ENCODE data around the gene TCEANC2.
A peak's percentile ranks its signal among the peaks of the same experiment; 100 is the strongest.
"Not testable (repeated sequence)": the region's sequence is repeated elsewhere in the genome, so short reads cannot be mapped to it uniquely, and the experiment has no call there.

The TCEANC2 gene

DNA sequence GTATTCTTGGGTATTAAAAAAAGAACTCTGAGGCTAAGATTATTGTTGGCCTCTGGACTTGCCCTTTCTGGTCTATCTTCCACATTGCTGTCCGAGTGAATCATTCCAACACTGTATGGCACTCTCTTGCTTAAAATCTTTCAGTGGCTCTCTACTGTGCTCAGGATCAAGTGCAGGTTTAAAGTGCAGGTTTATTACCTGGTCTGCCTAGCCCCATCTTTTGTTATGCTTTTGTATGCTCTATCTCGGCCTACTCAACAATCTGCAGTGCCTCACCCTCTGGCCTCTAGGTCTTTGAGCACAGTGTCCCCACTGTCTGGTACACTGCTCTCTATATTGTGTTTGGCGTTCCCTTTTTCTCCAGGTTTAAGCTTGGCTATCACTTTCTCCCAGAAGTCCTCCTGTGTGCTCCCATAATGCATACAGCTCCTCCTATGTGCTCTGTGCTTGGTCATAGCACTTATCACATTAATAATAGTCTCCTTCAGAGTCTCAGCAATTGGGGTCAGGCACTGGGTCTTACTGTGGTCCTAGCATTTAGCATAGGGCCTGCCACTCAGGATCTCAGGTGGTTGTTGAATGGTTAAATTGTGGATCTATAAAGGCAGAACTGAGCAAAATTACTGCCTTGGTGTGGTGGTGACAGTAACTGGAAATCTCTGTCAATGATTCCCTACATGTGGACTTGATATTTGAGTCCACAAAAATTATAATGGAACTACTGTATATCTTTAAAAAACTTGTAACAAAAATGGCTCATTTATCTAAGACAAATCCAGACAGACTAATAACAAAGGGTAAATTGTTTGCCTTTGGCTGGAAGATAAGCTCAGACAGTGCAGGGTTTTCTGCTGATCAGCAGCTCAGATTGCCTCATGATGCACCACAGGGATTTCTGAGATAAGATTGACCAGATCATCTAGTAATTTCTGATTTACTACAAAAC is 24.8 kb upstream of the TCEANC2 start:
- DNase-seq: no peak

DNA sequence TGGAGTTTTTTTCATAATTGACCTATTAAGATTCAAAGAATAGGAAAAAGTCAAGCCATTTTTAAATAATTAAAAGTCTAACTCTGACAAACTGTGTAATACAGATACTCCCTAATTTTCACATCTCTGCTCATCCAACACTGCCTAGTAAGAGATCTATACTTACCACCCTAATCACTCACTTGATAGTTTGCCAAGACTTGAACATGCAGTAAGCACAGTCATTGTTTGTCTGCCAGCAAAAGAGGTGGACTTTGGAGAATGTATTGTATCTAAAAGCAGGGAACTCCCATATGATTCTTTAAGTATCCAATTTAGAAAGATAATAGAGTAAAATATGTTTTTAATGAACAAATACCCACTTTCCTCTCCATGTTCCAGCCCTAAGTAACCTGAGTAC is 15.9 kb upstream of the TCEANC2 start:
- no peak for DNase-seq

GRCh38 chr1:54041806-54042205 is 11.6 kb upstream of the TCEANC2 start:
- DNase-seq: no peak

GRCh38 chr1:54045496-54045895 is 7.9 kb upstream of the TCEANC2 start:
- DNase-seq: no peak

DNA sequence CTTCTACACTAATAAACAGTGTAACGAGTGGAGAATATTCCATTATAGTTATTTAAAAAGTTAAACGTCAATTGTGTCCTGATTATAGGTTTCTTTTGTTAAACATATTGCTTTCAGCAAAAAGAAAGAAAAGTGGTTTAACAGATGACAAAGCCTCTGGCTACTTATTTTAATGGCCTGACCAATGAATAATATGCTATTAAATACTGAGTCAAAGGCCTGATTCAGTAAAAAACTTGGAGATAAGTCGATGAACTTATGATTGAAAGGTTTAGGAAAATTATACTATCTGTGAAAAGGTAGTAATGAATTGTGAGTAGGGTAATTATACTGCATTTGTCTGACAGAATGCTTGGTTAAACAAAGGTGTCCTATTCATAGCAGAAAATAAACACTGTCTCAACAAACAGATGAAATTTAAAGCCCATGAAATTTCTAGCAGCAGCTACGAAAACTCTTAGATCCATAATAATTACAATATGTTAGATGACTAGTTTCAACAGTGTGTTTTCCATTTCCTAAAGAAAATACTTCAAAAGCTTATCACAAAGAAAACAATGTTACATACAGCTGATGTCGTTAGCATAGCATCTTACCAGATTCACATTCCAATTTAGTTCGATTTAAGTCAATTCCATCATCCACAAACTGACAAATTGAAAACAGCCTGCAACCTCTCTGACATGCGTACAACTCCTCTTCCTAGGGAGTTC is 6.6 kb upstream of the TCEANC2 start:
- peak; percentile 8 for DNase-seq

DNA sequence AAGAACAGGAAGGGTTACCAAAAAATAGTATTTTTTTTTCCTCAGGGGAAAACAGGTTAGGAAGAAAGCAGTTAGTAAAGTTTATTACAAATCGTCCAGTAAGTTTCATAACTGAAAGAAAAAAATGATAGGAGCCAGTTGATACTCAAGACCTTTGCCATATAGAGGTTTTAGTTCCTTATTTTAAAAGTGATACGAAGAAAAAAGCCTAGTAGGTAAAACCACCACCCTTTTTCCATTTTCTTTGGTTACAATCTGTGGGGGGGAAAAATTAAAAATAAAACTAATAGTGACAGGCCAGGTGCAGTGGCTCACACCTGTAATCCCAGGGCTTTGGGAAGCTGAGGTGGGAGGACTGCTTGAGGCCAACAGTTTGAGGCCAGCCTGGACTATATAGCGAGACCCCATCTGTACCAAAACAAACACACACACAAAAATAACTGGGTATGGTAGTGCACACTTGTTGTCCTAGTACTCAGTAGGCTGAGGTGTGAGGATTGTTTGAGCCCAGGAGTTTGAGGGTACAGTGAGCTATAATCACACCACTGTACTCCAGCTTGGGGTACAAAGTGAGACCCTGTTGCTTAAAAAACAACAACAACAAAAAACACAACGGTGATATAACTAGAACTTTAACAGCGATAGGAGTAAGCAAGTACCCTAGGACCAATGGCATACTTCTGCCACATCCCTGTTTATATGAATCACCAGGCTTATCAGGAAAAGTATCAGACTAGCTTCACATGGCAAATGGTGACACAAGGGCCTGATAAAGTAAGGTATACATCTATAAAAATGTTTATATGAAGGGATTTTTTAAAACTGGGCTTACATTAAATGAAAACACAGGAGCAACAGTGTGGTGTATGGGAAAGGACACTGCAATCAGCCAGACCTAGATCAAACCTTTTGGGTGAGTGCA is 5.8 kb upstream of the TCEANC2 start:
- DNase-seq: no peak

DNA sequence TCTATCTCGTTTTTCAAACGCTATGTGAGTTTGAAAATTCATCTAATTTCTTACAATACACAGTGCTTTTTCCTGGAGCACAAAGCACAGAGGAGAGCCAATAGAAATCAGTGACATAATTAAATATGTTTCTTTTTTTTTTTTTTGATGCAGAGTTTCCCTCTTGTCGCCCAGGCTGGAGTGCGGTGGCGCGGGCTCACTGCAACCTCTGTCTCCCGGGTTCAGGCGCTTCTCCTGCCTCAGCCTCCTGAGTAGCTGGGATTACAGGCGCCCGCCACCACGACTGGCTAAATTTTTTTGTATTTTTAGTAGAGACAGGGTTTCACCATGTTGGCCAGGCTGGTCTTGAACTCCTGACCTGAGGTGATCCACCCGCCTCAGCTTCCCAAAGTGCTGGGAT is 3.0 kb upstream of the TCEANC2 start:
- not testable (repeated sequence) for DNase-seq

DNA sequence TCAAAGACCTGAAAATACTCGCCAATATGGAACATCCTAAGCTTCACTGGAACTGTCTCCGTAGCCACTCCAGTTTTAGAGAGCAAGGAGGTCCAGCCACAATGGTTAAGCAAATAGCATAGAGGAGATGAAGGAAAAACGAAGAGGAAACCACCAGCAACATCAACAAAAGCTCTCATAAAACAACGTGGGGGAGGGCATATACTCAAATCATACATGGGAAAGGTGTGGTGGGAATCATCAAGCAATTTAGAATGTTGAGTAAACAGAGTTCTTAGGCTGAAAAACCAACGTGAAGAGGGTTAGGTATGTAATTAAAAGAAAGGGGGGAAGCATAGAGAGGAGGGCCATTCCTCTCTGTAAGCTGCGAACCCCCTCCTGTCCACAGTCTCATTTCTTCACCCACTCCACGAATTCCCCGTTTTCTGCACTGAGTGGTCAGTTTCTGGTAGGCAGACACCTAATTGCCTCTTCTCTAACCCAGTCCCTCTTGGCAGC is 1.4 kb upstream of the TCEANC2 start:
- no peak for DNase-seq

- DNase-seq: peak; percentile 79
These were observed 926 bp upstream of the TCEANC2 start for GRCh38 chr1:54052431-54052933.

GRCh38 chr1:54053745-54054437 is 483 bp downstream of the TCEANC2 start:
- no peak for DNase-seq

DNA sequence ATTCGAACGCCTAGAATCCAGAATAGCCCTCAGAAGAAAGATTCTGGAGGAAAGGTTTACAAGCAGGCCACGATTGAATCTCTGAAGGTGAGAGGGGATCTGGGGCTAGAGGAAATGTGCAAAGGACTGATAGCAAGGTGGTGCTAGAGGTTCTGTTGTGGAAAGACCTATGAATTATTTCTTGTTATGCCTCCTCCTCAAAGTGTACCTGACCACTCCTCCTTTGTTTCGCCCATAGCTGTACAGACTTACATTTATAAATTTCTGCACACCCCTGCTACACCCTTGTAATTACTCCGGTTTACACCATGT is 986 bp downstream of the TCEANC2 start:
- DNase-seq: no peak

GRCh38 chr1:54064299-54064698 is 10.9 kb downstream of the TCEANC2 start:
- peak; percentile 15 for DNase-seq

DNA sequence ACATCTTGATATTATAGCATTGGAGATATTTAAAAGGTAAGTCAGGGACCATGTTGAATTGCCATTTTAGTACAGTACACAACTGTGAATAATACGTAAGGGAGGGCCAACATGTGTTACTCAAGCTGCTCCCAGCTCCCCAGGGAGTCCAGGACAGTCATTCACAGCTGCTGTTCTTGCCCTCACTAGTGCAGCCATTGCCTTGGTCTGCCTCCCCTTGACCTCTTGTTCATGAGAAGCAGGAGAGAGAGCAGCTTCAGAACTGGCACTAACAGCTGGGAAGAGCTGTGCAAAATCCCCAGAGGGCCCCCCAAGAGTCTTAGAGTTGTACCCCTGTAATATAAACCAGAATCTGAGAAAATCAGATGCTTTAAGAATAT is 16.4 kb downstream of the TCEANC2 start:
- peak; percentile 81 for DNase-seq

DNA sequence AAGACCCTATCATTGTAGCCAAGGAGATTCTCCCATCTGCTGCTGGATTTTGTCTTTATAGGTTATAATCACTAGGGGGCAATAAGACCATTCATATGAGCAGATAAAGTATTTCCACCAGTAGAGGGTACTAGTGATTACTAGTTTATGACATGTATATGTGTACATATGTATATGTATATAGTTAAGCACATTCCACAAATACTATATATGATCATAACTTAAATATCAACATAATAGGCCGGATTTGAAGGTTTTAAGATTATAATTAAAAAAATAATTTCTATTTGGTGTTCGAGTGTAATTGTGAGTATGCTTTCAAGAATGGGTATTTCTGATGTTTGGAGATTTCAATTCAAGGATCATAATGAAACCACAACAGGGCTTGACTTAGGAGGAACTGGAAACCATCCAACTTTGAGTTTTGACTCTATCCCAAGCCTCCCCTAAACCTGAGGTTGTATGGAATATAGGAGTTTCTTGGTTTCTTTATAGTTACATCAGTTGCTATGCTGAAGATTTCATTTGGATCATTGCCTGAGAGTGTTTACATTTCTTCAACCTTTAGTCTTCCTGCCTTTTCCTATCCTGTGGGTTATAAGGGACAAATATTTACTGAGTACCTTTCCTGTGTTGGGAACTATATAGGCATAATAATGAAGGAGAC is 16.9 kb downstream of the TCEANC2 start:
- DNase-seq: peak; percentile 81

GRCh38 chr1:54077359-54077758 is 24.0 kb downstream of the TCEANC2 start:
- no peak for DNase-seq

DNA sequence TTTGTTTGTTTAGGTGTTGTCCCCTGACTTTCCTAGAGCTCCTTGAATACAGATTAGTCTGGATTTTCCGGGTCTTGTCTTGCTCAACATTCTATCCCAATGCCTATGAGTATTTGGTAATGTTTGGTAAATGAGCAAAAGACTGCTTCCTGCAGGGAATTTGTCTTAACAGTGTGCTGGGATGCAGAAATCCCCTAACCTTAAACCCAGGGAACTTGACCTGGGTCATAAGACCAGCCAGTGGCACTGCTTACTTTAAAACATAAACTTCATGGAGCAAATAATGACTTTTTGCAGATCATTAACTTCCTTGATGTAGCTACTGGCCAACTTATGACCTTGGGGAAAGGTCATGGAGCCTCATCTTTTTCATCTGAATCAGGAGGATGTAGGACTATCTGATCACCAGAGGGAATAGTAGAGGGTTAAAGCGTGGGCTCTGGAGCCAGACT is 27.2 kb downstream of the TCEANC2 start:
- no peak for DNase-seq

DNA sequence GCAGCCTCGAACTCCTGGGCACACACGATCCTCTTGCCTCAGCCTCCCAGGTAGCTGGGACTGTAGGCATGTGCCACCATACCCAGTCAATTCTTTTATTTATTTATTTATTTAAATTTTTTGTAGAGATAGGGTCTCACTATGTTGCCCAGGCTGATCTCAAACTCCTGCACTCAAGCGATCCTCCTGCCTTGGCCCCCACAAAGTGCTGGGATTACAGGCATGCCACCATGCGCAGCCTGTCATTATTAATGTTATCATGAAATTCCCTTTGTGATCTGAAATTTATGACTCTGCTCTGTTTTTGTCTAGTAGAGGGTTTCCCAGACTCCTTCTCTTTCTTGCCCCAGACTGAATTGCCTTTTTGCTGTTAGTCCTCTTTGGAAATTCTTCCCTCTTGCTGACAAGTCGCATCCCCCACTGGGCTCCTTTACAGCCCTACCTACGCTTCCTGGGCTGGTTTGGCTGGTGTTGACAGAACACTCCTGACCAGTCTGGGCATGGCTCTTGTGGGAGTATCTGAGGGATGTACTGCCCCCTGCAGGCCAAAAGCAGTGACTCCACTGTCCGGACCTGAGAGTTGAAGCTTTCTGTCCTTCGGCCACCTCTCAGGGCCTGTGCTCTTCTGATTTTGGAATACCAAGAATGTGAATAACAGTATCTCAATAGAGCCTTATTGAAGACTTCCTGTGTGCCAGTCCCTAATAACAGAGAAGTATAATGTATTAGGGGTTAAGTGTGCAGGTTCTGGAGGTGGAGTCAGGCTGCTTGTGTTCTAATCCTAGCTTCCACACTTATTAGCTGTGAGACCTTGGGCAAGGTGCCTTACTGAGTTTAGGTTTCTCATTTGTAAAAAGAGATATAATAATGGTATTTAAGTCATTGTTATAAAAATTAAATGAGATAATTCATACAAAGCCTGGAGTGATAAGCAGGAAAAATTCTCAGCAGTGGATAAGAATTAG is 28.2 kb downstream of the TCEANC2 start:
- peak; percentile 61 for DNase-seq

- DNase-seq: no peak
These were observed 31.4 kb downstream of the TCEANC2 start for GRCh38 chr1:54084794-54085193.

DNA sequence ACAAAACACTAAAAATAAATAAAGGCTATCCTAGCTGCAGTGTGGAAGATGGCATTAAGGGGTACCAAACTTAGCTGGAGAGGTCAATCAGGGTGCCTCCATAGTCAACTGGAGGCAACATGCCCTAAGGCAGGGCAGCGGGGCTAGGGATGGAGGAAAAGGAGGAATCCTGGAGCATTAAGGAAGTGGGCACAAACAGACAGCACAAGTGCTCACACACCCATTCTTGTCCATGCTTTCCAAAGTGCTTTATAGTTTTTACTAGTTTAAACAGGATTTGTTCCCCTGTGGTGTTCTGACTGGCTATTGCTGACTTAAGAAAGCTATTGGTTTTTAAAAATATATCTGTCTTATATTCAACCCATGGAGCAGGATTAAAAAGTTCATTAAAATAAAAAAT is 33.3 kb downstream of the TCEANC2 start:
- no peak for DNase-seq

GRCh38 chr1:54088385-54088784 is 35.0 kb downstream of the TCEANC2 start:
- DNase-seq: no peak

Measured in eye (tissue), 1 donor.